Colonic mucosa (tissue), 4 donors: ENCODE results near the gene LRRTM3. TPM values are rescaled to one million over a fixed set of nuclear protein-coding genes. Genes with fewer than 3 reads are reported as not detected.

ENCODE experiments used
- DNase-seq: peaks from one replicate; pipeline ENCODE4 v3.0.0-alpha.2; 2020
- H3K27ac ChIP-seq: fragments of 200-600 bp; one replicate; pipeline ENCODE4 v1.8.0; 2021
- H3K27me3 ChIP-seq: fragments of 200-600 bp; one replicate; pipeline ENCODE4 v1.8.0; 2021
- H3K36me3 ChIP-seq: fragments of 200-600 bp; one replicate; pipeline ENCODE4 v1.8.0; 2021
- H3K4me1 ChIP-seq: fragments of 200-600 bp; one replicate; pipeline ENCODE4 v1.8.0; 2021; ENCODE audit warnings: mild to moderate bottlenecking
- H3K4me3 ChIP-seq: fragments of 200-600 bp; one replicate; pipeline ENCODE4 v1.8.0; 2021
- H3K9ac ChIP-seq, 2 donors: one replicate each; pipeline ENCODE4 v1.7.0; 2013; ENCODE audit warnings: control low read depth in 2 of 2, low read depth in 2 of 2, low read length in 2 of 2
- H3K9me3 ChIP-seq: fragments of 200-600 bp; one replicate; pipeline ENCODE4 v1.8.0; 2021
- CTCF ChIP-seq: fragments of 200-600 bp; IDR thresholded peaks from one replicate; pipeline ENCODE4 v1.8.0; 2022; ENCODE audit warnings: antibody characterized with exemption, mild to moderate bottlenecking
- intact Hi-C: fragments of 100-400 bp; cut with DNase I; formaldehyde crosslinking; loops from one replicate; pipeline ENCODE4 v1.14.1; 2022
- total RNA-seq, 2 donors: library from RNA; stranded (reverse); fragmentation: NEBNext Ultra II Directional in 1 of 2; extraction: Animal tissue kit (Norgen Biotek cat#: 25700) in 1 of 2; gene quantifications; one replicate each; pipeline ENCODE4 v1.2.1, GENCODE V29; 2021
- donor health status: healthy.
- donor health status: DM: no; HTN: no; CAD: no.
- donor health status: DM: no; HTN: no; CAD: no.

Gene LRRTM3
- total RNA-seq, 2 donors from 2014 or later, result not detected

GRCh38 chr10:66951896-66952295 lies 26.1 kb downstream of the LRRTM3 start:
- no peak for TF ChIP-seq CTCF
- H3K9ac ChIP-seq, result no peak overlapping the region
- H3K9me3 ChIP-seq, result no peaks in the 10 kb centered on the region
- no peak overlapping the region for H3K27ac ChIP-seq
- H3K27me3 ChIP-seq, result no peaks in the 10 kb centered on the region
- intact Hi-C loops, result no loop called here
- no peaks in the 10 kb centered on the region for H3K36me3 ChIP-seq
- no peak overlapping the region for H3K4me3 ChIP-seq
- no peak for DNase-seq
- H3K4me1 ChIP-seq, result no peaks in the 10 kb centered on the region

GRCh38 chr10:66958466-66958865 lies 32.6 kb downstream of the LRRTM3 start:
- H3K4me1 ChIP-seq, result no peaks in the 10 kb centered on the region
- no peaks in the 10 kb centered on the region for H3K27me3 ChIP-seq
- intact Hi-C loops, result no loop called here
- H3K9ac ChIP-seq, result no peak overlapping the region
- no peak for DNase-seq
- H3K4me3 ChIP-seq, result no peak overlapping the region
- H3K9me3 ChIP-seq, result no peaks in the 10 kb centered on the region
- no peaks in the 10 kb centered on the region for H3K36me3 ChIP-seq
- no peak for TF ChIP-seq CTCF
- no peak overlapping the region for H3K27ac ChIP-seq

GRCh38 chr10:66964946-66965345 lies 39.1 kb downstream of the LRRTM3 start:
- TF ChIP-seq CTCF, result no peak
- Histone ChIP-seq H3K9ac (no peak overlapping the region), H3K36me3 (no peaks in the 10 kb centered on the region), H3K4me1 (no peaks in the 10 kb centered on the region), H3K27me3 (no peaks in the 10 kb centered on the region), H3K9me3 (no peaks in the 10 kb centered on the region), H3K27ac (no peak overlapping the region), H3K4me3 (no peak overlapping the region)
- intact Hi-C loops, result no loop called here
- no peak for DNase-seq

GRCh38 chr10:66980246-66980815 lies 54.5 kb downstream of the LRRTM3 start:
- DNase-seq, result no peak
- TF ChIP-seq CTCF, result no peak
- Histone ChIP-seq H3K9me3 (no peaks in the 10 kb centered on the region), H3K4me1 (no peaks in the 10 kb centered on the region), H3K4me3 (no peak overlapping the region), H3K9ac (no peak overlapping the region), H3K27me3 (no peaks in the 10 kb centered on the region), H3K36me3 (no peaks in the 10 kb centered on the region), H3K27ac (no peak overlapping the region)
- intact Hi-C loops, result no loop called here

GRCh38 chr10:66981361-66982052 lies 55.7 kb downstream of the LRRTM3 start:
- no peak for TF ChIP-seq CTCF

More at GRCh38 chr10:66981361-66982052, 55.7 kb downstream of the LRRTM3 start:
- Histone ChIP-seq H3K27ac (no peak overlapping the region), H3K4me1 (no peaks in the 10 kb centered on the region), H3K36me3 (no peaks in the 10 kb centered on the region), H3K4me3 (no peak overlapping the region), H3K9me3 (no peaks in the 10 kb centered on the region), H3K9ac (no peak overlapping the region), H3K27me3 (no peaks in the 10 kb centered on the region)
- no peak for DNase-seq
- intact Hi-C loops, result no loop called here
